HG03342 (cell line): ENCODE data around the gene CIB4.

Experiments used
- ATAC-seq: cut with Tn5 transposase; IDR thresholded peaks from one replicate; pipeline ENCODE4 v1.9.1; 2021; ENCODE audit warnings: mild to moderate bottlenecking, moderate library complexity; ENCODE audit not compliant: unreplicated experiment

Gene CIB4

DNA sequence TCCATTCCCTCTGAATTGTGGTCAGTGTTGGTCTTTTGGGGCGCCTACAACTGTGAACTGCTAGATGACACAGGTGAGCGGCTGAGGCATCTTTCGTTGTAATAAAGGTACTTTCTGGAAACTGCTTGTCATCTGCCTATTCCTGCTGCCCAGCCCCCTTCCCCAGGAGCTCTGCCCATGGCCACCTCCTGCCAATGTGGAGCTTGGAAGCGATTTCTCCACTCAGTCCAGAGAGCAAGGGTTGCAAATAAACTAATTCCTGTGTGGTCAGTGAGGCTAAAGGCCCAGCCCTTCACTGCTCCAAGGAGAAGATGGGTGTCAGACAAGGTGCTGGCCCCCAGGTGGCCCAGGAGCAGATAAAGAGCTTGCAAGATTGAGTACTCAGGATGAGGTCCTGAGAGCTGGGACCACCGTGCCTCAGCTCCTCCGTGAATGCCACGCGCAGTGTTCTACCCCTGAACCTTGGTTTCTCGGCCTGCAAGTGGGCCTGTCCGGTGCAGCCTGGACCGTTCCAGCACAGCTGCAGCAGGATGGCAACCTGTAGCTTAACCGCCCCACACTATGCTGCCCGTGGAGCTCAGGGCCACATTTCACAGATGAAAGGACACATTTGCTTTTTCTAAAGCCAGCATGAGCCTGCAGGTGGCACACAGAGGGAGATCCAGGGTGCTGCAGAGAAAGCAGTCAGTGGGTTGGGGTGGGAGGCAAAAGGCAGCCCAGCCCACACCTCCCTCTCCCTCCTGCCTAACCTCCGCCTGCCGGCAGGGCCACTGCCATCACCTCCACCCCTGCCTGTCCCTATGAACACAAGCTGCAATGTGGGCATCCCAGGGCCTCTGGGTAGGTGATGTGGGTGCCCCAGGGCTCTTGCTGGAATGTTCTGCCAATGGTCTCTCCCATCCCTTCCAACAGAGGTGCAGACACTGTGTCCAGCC is 84.6 kb downstream of the CIB4 start:
- no peak for ATAC-seq

DNA sequence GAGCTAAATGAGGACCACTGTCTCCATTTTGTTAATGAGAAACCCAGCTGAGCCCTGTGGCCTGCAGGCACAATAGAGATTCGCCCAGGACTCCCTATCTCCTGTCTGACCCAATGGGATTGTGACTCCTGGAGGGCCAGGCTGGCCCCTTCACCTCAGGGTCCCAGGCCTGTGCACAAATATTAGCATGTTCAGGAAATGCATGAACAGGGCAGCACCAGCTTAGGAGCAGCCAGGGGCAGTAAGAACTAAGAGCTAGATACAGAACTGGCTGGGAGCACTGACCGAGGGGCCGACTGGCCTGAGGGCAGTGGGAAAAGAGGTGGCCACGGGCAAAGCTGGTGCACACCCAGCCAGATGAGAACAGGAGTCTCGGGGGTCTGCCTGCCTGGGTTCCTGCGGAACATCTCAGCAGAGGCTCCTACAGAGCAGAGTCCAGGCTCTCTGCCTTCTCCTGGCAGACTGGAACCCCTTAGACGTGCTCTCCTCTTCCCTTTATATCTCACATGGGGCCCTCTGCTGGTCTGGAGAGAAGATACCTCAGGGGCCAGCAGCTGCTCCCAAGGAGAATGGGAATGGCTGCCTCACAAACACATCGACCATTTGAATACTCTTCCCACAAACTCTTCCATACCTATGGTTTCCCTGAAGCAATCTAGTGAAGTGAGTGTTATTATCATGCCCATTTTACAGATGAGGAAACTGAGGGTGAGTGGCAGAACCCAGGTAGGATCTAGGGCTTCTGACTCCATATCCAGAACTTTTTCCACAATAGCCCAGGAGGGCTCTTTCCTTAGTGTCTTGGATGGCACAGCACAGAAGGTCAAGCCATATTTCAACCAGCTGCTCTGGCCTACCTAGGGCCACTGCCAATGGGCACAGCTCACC is 85.7 kb downstream of the CIB4 start:
- no peak for ATAC-seq

DNA sequence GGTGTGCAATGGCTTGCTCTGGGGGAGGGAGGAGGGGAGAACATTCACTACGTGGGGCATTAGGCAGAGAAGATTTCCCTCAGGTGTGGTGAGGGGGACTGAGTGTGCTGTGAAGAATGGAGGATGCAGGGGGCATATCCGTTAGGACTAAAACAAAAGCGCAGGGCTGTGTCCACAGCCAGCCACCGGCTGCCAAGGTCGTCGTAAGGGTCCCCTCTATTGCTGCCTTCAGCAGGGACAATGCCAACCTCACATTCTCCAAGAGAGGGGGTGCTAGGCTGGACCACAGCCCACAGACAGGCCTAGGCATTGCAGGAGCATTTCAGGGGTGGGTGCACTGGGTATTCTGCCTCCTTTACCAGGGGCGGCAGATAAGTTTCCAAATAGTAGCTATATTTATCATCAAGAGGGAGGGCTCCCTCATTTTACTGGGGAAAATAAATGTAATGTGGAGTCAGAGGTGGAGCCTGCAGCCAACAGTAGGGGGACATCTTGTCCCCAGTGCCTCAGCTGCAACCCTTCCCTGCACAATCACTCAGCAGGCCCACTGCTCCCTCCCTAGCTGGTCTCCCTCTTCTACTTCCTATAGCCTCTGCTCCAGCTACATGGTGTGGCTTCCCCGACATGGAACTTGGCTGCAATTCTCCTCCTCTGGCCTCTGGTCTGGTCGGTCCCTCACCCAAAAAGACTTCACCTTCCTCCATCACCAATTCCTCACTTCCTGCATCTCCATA is 88.4 kb downstream of the CIB4 start:
- no peak for ATAC-seq

DNA sequence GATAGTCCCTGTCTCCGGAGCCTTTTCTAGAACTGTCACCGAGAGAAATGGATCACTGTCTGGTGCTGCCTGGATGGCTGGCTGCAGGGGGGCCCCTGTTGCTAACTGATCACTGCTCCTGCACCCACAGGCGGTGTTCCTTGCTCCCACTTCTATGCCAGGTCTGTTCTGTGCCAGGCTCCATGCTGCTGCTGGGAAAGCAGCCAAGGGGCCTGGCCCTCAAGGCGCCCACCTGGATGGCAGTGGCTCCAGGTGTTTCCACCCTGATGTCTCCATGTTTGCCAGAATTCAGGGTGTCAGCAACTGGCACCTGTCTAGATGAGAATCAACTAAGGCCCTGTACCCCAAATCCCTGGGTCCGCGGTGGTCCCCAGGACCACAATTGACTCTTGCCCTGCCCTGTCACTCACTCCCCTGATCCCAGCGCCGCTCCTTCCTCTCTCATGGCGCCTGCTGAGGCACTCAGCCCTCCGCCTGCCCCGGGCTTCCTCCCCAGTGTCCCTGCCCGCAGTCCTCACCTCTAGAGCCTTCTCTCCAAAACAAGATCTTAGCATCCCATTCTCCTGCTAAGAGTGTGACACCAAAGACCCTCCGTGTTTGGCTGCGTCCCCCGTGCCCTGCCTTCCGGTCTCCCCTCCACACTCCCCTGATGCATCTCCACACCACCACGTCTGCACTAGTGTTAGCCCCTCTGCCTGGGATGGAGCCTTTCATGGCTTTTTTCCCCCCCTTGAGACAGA is 90.7 kb downstream of the CIB4 start:
- no peak for ATAC-seq

DNA sequence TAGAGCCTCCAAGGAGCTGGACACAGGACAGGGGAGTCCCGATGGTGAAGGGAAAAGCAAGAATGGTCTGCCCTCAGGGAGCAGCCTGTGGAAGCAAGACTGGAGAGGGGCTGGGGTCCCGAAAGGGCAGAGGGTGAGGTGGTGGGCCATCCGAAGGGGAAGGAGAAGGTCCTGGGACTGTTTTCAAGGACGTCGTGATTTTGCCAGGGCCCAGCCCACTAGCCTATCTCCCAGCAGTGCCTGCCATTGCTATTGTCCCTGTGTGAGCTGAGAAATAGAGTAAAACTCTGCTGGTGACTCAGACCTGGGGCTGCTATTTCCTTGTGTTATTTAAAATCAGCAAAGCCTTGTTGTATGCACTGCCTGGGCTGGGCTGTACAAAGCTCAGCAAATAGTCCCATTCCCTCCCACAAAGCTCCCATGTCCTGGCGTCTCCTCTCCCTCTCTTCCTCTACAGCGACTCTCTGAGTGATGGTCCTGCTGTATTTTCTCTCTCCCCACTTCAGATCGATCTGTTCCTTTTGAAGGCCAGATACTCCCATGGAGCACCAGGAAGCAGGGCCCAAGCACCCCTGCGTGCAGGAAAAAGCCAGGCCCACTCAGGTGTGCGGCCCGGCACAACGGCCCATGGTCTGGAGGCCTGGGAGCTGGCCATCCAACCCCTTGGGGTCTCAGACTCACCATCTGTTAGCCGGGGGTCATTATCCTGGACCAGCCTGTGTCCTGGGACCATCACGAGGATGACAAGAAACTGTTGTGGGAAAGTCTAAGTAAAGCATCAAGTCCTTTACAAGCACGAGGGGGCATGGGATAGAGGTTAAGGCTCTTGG is 98.3 kb downstream of the CIB4 start:
- ATAC-seq = no peak

DNA sequence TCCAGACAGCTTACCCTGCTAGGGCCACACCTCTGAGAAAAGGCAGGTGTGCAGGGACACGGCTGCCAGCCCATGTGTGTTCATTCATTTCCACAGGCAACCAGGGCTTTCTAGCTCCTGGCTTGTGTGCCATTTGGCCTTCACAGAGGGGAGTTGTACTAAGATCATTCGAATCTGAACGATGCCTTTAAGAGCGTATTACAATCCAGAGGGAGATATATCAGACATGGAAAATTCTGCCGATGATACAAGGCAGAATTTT is 99.0 kb downstream of the CIB4 start:
- no peak for ATAC-seq

DNA sequence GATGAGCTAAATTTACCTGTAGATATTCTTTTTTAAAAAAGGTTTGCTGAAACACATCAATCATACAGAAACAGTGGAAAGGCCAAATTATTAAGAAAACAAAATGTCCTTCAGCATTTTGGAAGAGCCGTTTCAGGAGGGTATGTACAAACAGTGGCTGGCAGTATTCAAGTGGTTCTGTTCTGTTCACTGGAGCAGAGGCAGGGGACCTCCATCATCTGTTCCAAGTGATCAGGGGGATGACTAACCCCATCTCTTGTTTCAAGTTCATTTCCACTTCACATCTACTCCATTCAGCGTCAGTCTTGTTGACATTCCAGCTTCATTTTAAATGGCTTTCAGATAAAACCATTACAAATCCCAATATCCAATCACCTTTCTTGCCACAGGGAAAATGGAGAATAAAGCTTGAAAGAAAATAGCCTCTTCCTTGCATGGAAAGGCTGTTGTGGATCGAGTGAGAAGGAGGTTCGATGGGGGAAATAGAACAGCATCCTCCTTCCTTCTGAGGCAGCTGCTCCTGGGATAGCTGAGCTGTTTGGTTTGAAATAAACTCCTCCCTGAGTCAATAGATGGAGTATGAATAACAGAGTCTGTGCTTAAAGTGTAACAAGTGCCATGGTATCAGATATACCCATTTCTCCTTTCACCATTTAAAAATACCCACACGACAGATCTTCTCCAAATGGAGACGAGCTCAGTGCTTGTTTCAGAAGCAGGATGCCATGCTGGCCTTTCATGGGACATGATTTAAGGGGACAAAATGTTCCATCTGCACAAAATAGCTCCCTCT is 99.6 kb downstream of the CIB4 start:
- ATAC-seq = no peak

DNA sequence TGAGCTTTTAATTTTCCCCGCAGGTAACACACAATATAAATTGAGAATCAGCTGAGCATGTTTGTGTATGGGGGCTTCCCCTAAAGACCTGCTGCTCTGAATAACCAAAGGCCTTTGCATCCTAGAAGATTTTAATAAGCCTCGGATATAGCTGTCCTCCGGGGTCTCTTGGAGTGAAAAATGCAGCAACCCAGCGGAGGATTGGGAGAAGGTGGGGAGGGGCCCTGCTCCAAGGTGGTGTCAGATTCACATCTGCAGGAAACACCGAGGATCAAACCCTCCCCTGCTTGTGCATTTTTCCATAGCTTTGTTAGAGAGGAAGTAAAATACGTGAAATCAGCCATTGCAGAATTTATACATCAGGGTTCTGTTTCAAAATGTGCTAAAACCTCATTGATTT is 100.2 kb downstream of the CIB4 start:
- no peak for ATAC-seq

DNA sequence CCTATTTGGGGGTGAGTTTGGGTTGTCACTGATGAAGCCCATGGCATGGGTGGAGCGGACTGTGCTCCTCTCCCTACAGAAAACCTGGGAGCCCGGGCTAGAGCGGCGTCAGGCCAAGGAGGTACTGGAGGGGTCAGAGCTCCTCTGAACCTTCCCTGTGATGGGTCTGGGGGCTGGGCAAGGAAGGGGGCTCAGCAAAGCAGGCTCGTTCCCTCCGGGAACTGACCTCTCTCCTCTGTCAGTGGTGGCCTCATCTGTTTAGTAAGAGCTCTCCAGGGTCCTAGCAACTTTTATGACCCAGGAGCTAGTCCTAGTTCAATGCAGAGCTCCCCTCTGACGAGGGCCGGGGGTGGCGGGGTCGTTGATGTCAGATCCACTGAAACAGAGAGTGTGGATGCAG is 100.9 kb downstream of the CIB4 start:
- no peak for ATAC-seq

DNA sequence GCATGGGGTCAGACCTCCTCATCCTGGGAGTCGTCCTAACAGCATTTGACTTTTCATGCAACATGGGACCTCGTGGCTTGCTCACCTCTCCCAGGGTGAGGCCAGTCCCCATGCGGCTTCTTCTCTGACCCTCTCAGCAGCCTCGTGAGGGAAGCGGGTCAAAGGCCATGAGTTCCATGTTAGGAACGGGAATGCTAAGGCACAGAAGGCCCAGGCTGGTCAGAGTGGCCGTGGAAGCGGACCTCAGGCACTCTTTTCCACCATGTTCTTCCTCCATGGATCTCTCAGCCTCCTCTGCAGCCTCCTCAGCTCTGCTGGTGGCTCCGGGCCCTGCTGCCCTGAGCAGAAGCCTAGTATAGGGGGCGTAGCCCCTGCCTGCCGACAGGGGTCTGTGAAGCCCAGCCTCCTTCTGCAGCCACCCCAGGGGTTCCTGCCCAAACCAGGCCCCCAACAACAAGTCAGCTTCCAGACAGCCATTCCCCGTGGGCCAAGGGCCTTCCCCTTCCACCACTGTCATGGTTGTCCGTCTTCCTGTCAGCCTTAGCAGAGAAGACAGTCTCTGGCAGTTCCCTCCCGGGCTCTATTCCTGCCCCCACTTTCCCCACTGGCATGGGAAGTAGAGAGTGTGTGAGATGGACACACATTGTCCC is 103.2 kb downstream of the CIB4 start:
- ATAC-seq = no peak

DNA sequence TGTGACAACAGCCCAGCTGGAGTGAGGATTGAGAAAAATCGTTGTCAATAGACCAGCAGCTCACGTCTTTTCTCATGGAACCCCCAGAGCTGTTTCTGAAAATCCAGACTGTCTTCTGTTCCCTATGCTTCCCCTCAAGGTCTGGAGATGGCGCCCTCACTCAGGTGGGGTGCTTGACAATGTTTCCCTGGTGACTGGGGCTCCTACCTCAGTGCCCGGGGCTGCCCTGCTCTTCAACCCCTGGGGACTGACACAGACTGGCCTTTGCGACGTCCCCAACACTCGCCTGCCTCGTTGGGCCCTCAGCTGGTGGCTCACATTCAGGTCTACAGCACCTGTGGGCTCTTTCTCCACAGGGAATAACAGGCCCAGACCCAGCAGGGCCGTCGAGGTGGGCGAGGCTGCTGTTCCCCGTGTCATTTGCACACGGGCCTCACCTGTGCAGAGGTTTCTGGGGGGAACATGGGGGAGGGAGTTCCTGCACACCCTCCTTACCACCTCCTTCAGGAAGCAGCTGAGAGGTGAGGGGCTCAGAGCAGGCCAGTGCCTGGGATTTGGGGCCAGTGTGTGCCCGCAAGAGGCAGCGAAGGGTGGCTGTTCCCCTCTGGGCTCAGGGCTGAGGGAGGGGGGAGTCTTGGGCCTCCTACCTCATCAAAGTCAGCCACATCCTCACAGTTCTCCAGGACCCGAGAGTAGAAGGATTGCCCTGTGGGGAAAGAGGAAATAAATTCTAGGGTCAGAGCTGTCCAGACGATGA is 103.9 kb downstream of the CIB4 start:
- ATAC-seq = no peak

DNA sequence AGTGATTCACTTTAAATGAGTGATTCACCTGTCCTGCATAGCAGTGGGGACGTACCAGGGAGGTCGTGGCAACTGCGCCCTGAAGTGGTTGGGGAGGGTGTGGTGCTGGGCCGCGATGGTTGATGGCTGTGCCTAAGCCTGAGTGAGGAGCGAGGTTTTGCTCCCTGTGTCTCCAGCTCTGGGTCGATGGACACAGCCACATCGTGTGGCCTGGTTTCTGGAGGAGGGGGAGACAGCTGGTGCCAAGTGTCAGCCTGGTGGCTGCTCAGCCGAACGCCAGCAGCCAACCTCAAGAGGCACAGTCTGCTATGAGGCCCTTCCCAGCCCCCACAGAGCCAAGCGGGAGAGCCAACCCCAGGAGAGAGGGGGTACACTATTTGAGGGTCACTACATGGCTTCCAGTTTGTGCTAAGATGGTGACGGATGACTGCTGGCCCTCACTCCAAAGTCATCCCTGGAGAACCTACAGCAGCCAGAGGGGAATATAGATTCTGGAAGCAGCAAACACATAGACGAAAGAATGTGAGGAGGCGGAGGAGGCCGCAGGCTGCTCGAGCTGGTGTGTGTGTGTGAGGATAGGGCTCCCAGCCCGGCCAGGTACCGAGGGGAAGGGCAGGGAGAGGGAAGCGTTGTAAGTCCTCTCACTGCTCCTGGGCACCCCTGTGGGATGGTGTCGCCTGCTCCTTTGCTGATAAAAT is 104.6 kb downstream of the CIB4 start:
- ATAC-seq = no peak

DNA sequence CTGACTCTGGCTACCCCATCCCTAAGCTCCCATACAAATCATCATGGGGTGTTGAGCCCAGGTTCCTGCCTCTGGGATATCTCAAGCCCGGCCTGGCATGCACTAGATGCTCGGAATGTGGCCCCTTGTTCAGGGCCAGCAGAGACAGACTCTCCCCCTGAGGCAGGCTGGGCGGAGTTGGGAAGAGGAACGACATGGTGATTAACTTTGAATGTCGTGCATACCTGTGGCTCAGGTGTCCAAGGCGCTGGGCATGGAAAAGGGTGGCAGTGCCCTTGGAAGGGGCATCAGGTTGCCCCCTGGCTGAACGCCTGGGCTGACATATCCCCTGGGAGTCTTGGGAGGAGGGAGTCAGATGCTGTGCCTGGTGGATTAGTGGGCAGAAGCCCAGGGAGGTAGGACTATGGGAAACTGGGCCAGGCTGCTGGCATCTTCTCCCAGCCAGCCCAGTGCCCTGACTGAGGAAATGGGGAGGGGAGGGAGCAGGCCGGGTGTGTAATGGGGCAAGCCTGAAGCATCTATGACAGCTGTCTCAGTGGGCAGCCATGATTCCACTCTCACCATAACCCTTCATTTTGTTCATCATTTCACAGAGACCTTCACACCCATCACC is 105.4 kb downstream of the CIB4 start:
- no peak for ATAC-seq

DNA sequence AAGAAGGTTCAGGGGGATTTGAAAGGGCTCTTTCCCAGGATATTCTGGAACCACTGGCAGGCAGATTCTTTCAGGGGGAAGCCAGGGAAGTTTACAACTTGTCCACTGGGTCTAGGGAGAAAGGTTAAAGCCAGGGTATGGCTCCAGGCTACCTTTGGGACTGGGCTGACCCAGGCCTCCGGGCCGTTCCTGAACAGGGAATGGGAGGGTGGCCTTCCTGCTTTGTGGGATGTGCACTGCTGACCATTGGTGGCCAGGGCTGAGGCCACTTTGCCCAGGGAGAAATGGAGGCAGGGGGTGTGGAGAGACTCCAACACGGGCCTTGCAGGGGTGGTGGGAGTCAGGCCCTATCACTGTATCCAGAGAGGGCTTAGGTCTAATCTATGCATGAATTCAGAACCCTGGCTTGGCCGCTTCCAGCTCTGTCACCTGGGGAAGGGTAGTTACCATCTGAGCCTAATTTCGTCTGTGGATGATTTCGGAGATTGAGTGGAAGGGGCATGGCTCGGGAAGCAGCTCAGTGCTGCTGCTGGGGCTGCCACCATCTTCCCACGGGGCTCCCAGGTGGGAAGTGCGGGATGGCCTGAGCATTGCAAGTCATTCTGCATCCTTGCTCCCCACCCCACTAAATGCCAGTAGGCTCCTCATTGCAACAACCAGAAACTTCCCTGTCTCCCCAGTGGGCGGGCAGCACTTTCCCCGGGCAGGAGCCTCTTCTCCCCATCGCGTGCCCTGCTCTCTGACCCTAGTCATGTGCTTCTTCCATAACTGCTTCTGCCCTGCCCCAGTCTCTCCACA is 106.1 kb downstream of the CIB4 start:
- ATAC-seq = no peak

DNA sequence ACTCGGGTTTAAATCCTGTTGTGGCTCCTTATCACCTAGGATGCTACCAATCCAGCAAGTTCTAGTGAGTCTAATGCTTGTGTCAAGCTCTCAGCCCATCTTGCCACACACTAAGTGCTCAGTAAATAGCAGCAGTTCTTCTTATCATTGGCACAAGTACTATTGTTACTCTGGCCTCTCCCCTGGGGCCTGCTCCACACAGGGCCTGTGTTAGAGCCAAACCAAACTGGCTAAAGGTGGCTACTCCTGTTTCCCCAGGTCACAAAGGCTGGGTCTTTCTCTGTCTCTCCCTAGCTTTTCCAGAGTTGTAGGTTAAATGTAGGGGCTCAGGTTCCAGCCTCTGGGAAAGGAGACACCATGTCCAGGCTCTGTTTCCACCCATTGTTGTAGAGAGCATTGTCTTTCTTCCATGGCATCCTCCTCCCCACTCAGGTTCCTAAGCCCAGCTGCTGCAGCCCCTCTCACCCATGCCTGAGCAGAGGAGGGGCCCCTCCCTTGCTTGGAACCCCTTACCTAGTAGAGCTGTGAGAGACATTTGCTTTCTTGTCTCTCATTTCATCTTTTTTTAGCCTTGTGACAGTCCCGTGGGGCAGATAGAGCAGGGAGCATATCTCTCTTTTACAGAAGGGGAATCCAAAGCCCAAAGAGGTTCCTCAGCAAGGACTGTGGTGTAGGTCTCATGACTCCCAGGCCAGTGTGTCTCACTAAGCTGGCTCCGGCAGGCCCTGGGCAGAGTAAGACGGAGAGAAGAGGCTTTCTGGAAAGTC is 106.9 kb downstream of the CIB4 start:
- no peak for ATAC-seq
